HG03439 (cell line): Measurements from ENCODE around the gene HOXC4.

ENCODE experiments used
- ATAC-seq: cut with Tn5 transposase; IDR thresholded peaks from one replicate; pipeline ENCODE4 v1.9.1; 2021; ENCODE audit warnings: mild to moderate bottlenecking, moderate library complexity; ENCODE audit not compliant: unreplicated experiment

HOXC4 gene

DNA sequence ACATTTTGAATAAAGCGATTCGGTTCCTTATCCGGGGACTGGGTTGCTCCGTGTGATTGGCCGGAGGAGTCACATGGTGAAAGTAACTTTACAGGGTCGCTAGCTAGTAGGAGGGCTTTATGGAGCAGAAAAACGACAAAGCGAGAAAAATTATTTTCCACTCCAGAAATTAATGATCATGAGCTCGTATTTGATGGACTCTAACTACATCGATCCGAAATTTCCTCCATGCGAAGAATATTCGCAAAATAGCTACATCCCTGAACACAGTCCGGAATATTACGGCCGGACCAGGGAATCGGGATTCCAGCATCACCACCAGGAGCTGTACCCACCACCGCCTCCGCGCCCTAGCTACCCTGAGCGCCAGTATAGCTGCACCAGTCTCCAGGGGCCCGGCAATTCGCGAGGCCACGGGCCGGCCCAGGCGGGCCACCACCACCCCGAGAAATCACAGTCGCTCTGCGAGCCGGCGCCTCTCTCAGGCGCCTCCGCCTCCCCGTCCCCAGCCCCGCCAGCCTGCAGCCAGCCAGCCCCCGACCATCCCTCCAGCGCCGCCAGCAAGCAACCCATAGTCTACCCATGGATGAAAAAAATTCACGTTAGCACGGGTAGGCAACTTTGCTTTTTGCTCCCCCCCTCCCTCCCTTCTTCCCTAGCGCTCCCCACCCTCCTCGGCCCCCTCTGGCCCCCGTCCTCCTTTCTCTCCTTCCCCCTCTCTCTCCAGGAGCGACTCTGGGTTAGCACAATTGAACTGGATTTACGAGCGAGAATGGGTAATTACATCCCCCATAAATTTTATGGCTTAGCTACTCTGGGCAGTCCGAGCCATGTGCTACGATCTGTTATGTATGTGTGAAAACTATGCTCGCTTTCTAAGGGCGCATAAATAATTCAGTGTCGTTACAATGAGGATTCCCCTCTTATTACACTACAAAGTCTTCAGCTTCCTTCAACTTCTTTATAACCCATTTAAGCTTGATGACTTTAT, at the start of gene HOXC4:
Gene HOXC4, plus strand, starts transcription at position 85 of the 991 bp plus-strand sequence. Its CDS starts 88 bp downstream, at position 173.
- peak; percentile 43 for ATAC-seq

DNA sequence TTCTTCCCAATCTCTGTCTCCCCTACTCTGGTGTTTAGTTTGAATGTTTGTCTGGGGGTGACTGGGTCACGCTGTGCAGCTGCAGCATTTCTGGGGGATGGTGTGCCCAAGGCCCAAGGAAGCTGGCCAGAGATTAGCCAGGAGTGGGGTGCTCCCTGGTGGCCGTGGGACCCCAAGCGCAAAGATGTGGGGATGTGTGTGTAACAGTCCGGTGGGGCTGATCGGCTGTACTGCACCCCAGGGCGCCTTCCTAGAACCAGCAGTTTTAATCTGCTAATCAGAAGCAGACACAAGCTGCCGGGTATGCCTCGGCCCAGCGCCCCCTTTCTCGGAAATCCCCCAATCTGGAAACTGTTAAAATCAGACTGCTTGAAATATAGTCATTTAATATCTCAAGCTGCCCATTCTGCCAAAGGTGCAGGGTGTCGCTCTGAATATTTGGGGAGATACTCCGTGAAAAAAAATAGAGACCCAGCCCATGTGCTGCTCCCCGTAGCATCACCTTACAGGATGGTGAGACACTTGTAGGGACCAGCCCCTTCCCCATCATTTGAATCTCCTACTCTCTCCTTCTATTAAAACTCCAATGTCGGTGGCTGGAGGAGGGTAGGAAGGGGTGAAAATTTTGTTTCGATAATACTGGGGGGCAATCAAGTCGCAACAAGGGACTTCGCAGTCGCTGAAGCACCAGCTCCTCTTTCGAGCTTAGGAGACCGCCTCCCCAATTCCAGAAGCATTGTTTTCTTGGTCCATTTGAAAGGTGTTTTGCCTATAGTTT, 49.4 kb upstream of the HOXC4 start:
- no peak for ATAC-seq

DNA sequence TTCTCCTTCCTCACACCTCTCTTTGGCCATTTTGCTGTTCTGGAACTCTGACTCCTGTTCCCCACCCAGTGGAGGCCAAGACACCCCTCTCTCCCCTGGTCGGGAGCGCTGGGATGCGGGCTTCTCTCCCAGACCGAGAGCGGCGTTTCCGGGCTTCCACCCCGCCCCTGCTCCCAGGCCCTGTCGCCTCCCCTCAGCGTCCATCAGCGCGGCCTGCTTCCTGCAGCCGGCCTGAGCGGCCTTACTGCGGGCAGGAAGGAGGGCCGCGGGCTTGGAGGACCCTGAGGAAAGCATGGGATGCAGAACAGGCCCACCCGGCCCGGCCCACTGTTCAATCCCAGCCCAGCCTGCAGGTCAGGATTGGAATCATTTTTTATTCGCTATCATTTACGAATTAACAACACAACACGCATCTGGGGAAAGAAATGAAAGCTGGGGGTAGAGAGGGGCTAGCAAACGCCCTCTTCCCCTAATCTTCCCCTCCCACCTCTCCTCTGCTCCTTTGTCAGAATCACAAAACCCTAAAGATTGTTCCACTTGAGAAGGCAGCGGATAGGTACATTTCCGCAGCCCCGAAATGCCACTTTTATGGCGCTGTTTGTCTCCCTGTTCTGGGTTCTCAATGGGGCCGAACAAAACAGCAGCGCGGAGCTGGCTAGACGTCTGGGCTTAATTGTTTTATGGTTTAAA, 48.6 kb upstream of the HOXC4 start:
- ATAC-seq, result no peak

DNA sequence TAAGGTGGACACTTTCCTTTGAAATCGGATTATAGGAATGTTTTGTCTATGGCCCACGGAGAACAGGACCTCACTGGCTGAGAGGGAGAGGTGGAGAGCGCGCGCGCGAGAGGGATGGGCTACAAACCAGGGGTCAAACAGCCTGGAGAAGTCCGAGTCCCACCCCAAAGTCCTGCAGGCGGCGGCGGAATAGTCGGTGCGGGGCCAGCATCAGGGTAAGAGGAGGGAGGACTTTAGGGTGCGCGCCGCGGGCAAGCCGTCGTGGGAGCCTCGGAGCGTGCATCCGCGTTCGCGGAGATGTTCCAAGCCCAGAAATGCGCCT, 48.1 kb upstream of the HOXC4 start:
- ATAC-seq, result no peak

DNA sequence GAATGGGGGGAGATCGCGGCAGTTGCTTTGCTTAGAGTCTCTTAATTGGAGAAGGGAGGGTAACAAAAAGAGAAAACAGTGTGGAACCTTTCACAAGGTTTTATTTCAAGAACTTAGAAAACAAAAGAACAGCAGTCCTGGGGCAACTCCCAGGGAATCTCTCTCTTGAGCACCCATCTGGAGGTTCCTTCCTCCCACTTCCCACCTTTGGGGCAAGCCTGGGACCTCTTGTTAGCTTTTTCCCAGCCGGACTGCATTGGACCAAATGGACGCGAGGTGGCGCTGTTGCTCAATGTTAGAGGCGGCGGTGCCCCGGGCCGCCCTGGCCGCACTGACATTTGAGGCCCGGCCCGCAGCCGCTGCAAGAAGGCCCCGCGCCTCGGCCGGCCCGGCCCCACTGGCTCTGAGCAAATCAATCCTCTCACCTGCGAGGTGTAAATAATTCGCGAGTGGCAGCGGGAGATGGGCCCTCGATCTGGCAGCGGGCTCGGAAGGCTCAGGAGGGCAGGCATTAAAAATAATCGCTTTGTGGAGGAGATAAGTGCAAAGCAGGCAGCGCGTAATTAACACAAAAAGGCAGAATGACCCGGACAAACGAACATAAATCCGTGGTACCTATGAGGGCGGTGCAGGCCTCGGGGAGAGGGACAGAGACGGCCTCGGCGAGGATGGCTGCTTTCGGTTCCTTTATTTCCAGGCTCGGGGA, 47.6 kb upstream of the HOXC4 start:
- no peak for ATAC-seq

DNA sequence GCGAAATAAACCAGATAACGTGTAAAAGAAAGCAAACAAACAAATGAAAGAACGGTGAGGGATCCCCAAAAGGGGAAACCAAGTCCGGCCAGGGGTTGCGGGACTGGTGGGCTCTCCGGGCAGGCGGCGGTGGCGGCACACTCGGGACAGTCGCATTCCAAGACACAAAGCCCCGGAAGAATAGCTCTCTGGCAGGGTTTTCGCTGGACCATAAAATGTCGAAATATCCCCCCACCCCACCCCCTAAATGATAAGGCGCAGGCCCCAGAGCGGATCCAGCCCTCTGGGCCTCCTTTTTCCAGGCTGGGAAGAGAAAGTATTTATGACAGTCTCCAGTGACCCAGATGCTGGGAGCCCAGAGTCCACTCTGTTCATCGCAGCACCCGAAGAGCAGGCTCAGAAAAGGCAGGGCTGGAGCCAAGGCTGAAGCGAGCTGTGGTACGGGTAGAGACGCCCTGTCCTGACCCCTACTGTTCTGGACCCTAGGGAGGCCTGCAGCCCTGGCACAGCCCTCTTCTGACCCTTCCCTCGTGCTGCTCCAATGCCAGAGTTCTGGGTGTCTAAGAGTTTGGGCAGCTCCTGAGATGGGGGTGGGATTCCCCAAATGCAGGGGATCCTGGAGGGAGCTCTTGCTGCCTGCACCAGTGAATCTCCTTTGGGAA, 46.9 kb upstream of the HOXC4 start:
- ATAC-seq, result no peak

DNA sequence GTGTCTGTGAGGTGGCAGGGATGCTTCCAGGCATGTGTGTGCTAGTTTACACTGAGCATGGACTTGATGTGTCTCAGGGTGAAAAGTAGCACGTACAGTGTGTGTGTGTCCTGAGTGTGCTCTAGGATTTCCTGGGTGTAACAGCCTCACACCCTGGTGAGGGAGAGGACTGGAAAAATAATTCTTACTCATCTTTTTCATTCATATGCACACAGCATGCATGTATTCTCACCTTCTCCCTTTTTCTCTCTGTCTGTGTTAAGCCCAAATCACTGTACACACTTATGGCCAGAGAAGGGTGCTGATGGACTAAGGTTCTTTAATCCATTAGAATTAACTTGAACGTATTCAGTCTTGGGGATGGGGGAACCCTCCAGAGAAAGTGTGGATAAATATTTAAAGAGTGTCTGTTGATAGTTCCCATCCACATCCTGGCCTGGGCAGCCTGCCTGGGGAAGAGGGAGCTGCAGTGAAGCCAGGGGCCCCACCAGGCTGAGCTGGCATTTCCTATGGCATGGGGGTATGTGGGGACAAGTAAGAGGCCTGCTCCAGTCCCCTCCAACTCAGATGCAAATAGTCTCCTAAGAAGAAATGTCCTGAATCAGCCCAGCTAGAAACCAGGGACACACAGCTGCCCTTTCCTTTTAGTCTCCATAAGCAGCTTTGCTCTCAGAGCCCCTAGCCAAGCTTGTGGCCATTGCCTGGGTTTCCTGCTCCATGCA, 45.9 kb upstream of the HOXC4 start:
- ATAC-seq, result no peak

DNA sequence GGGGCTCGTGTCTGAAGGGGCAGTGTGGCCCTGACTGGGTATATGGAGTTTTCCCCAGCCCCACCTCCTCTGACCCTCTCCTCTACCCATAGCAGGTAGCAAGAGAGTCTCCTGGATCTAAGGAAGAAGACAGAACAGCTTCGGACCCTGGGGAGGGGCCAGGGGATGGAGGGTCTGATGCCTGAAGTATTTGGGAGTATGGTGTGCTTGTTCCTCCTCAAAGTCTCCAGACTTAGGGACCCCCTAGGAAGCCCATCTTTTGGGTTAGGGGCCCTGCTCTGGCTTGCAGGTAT, 45.4 kb upstream of the HOXC4 start:
- ATAC-seq, result no peak

DNA sequence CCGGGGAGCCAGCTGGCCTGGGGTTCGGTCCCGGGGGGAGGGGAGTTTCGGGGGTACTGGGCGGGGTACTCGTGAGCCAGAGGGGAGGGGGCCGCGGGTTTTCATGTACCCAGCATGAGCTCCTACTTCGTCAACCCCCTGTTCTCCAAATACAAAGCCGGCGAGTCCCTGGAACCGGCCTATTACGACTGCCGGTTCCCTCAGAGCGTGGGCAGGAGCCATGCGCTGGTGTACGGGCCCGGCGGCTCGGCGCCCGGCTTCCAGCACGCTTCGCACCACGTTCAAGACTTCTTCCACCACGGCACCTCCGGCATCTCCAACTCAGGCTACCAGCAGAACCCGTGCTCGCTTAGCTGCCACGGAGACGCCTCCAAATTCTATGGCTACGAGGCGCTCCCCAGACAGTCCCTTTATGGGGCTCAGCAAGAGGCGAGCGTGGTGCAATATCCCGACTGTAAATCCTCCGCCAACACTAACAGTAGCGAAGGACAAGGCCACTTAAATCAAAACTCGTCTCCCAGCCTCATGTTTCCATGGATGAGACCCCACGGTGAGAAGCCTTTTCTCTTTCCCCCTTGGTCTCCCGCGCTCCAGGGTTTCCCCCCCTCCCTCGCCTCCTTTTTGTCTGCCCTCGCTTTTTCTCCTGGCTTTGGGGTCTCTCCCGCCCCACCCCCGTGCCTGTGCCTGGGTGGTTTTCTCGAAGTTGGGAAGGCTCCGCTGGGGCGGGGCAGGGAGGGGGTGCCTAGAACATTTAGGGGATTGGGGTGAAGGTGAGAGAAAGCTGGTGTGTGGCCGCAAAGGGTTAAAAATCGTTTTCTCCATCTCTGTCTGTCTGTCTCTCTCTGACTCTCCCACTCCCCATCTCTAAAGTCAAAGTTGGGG, 44.2 kb upstream of the HOXC4 start:
- ATAC-seq, result no peak

DNA sequence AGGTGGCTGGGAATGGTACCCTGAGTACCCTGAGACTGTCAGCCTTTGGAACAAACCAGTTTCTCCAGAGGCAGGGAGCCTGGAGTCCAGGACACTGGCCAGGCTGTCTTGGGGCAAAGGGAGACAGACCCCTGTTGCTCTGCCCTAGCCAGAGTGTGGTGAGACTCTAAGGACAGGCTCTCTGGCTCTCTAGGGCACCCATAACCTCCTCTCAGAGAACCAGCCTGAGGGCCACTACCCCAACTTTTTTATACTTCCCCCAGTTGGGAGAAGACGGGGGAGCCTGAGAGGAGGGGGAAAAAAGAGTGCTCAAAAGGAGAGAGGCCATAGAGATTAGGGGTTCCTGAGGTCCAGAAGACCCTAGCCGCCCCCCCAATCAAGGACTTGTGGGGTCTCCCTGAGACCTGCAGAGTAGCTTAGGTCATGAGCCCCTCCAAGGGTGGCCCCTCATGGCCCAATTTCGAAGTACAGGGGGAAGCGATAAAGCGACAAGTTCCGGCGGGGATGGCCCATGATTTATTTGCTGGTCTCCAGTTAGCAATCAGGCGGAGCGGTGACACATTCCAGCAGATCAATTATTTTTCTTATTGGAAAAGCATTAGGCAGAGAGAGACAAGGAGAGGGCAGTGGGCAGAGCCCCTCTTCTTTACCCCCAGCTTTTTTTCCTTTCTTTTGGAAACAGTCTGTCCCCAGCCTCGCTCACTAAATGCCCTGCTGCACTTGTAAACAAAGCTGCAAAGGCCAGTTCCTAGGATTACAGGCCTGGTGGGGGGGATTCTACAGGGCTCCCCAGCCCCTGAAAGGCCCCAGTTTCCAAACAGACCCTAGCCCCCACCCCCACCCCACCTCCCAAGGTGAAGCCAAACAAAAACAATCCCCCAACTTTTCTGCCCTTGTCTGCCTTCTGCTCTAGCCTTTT, 43.3 kb upstream of the HOXC4 start:
- no peak for ATAC-seq

DNA sequence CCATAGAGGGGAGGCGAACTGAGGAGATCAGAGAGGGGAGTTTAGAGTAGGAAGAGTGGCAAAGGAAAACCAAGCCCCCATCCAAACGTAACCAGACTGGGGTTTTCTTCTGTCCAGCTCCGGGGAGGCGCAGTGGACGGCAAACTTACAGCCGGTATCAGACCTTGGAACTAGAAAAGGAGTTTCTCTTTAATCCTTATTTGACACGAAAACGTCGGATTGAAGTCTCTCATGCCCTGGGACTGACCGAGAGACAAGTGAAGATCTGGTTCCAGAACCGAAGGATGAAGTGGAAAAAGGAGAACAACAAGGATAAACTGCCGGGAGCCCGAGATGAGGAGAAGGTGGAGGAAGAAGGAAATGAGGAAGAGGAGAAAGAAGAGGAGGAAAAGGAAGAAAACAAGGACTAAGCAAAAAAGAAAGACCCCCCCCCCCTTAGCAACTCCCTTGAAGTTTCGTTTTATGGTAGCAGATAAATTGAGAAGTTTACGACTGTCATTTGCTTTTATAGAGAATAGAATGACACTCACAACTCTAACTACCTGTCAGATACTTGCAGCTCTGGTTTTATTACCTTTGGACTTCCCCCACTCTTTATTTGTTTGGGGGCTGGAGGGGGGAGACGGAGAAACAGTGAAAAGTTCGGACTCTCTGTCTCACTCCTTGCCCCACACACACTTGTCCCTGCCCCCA, 42.5 kb upstream of the HOXC4 start:
- ATAC-seq, result no peak

DNA sequence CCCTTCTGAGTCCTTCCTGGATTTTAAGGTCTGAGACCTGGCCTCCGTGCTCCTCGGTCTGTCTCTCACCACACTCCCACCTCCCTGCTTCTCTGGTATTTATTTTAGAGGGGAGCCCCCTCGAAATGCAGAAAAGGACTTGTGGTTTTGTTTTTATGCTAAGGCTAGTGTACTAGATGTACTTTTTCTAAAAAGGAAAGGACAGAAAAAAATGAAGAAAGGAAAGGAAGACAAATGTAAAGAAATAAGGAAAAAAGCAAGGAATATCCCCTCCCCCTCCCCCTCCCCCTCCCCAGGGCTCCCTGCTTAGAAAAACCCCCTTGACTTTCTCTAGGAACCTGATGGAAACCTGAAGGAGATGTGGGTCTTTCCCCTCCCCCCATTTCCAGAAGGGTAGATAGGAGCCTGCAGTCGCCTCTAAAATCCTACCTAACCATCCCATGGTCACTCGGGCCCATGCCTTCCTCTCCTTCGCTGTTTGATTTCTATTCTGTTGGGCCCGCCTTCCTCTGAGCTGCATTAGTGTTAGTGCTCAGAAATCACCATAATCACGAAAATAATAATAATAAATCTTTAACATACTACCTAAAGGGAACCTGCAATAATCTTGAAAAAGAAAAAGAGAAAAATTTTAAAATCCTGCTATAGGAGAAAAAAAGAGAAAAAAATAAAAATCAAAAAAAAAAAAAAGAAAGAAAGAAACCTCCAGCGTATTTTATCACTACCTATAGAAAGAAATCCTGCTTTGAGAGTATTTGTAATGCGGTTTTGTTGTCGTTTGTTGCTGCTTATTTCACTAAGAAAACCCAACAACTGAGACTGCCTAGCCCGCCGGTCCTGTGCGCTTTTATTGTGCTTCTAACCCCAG, 41.7 kb upstream of the HOXC4 start:
- ATAC-seq, result no peak

DNA sequence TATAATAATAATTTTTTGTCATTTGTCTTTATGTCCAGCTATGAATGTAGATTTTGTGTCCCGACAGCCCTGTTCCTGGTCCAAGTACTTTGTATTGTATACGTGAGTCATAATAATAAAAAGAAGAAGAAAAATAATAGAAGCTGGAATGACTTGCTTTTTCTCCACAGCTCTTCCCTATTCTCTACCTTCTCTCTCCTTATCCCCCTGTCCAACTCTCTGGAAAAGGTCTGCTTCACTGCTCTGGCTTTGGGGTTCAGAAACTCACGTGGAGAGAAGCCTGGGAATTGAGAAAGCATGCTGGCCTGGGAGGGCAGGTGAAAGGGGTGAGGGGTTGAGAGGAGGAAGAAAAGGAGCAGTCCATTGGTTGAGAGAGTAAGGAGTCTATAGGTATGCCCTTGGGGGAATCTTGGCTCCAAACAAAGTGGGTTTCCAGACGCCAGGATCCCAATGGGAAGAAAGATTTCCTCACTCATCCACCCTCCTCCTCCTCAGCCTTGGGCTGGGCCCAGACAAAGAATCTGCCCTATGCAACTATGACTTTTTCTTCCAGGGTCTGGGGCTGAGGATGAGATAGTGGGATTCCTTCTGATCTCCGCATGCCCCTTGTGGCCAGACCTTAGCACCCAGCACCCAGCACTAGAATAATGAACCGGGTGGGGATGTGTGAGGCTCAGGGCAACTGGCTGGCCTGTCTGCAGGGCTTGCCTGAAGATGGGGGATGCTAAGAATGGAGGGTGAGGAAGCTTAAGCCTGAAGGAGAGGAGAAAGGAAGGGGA, 40.8 kb upstream of the HOXC4 start:
- no peak for ATAC-seq

DNA sequence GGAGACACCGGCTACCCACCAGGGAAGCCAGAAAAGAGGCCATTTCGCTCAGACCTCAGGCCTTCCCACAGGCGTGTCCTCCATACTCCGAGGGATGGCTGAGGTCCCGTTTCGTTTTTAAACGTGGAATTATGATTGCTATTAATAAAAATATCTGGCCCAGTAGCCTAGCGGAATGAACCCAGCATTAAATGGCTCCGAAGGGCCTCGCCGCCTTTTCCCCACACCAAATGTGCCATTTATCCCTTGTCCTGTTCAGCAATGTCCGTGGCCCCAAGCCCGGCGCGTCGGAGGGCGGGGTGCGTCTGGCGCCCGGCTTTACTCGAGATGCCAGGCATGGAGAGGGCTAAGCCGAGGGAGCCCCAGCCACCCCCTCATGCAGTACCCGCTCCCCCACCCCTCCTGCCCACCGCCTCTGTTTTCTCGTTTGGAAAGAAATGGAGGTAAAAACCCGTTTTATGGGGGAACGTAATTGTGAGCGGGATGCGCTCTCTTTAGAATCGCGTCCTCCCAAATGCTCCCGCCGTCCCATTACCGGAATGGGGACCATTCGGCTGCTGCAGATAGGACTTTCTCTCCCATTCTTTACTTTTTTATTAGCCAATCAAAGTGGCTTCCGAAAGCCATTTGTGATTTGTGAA, 39.1 kb upstream of the HOXC4 start:
- ATAC-seq, result no peak
